Neural cell (in vitro differentiated cells): ENCODE results near the gene HHATL. TPM values are rescaled to one million over a fixed set of nuclear protein-coding genes. Genes with fewer than 3 reads are reported as not detected.

ENCODE experiments used
- H2AFZ ChIP-seq: fragments of 200-600, 300-800 bp; sonication (generic), shearing (Covaris generic); 2 replicates; pipeline ENCODE4 v1.6.0; 2014; ENCODE audit warnings: low read depth, mild to moderate bottlenecking, antibody characterized with exemption, low read length, moderate library complexity
- H3F3A ChIP-seq: fragments of 200-600 bp; shearing (Covaris generic); 2 replicates; pipeline ENCODE4 v1.6.1; 2016; ENCODE audit warnings: mild to moderate bottlenecking, moderate library complexity, mixed read lengths, antibody characterized with exemption, low read length; ENCODE audit not compliant: insufficient read depth, poor library complexity, severe bottlenecking
- H3K27ac ChIP-seq: fragments of 200-600, 300-800 bp; sonication (generic), shearing (Covaris generic); 2 replicates; pipeline ENCODE4 v1.5.1; 2014; ENCODE audit warnings: mild to moderate bottlenecking, low read length, moderate library complexity
- H3K27me3 ChIP-seq: fragments of 300-800, 200-600 bp; sonication (generic), shearing (Covaris generic); 2 replicates; pipeline ENCODE4 v1.6.0; 2014; ENCODE audit warnings: mild to moderate bottlenecking, low read depth, low read length, moderate library complexity; ENCODE audit not compliant: insufficient read depth
- H3K36me3 ChIP-seq: fragments of 300-800, 200-600 bp; sonication (generic), shearing (Covaris generic); 2 replicates; pipeline ENCODE4 v1.5.1; 2014; ENCODE audit warnings: mild to moderate bottlenecking, antibody characterized with exemption, low read length, moderate library complexity; ENCODE audit not compliant: insufficient read depth
- H3K4me2 ChIP-seq: fragments of 300-800, 200-600 bp; sonication (generic), shearing (Covaris generic); 2 replicates; pipeline ENCODE4 v1.6.0; 2014; ENCODE audit warnings: mild to moderate bottlenecking, low read length
- H3K4me3 ChIP-seq: fragments of 300-800, 200-600 bp; sonication (generic), shearing (Covaris generic); 2 replicates; pipeline ENCODE4 v1.5.1; 2014; ENCODE audit warnings: mild to moderate bottlenecking, low read length, moderate library complexity
- H3K79me2 ChIP-seq: fragments of 200-600 bp; shearing (Covaris generic); replicated peaks from 2 replicates; pipeline ENCODE4 v1.6.0; 2014; ENCODE audit warnings: mild to moderate bottlenecking, low read length, moderate library complexity; ENCODE audit not compliant: insufficient read depth
- H3K9ac ChIP-seq: fragments of 300-800, 200-600 bp; sonication (generic), shearing (Covaris generic); 2 replicates; pipeline ENCODE4 v1.6.1; 2016; ENCODE audit warnings: mild to moderate bottlenecking, low read length, mixed read lengths
- H3K9me2 ChIP-seq: fragments of 200-600 bp; shearing (Covaris generic); 2 replicates; pipeline ENCODE4 v1.6.1; 2016; ENCODE audit warnings: mild to moderate bottlenecking, low read length, mixed read lengths; ENCODE audit not compliant: insufficient read depth
- H3K9me3 ChIP-seq: fragments of 200-600, 300-800 bp; sonication (generic), shearing (Covaris generic); 2 replicates; pipeline ENCODE4 v1.6.1; 2016; ENCODE audit warnings: mild to moderate bottlenecking, mixed run types, low read length, moderate library complexity, mixed read lengths
- H4K20me1 ChIP-seq: fragments of 200-600 bp; shearing (Covaris generic); 2 replicates; pipeline ENCODE4 v1.6.1; 2016; ENCODE audit warnings: mild to moderate bottlenecking, mixed run types; ENCODE audit not compliant: insufficient read depth
- CTCF ChIP-seq: fragments of 450-650 bp; IDR thresholded peaks from 2 replicates; pipeline ENCODE4 v1.5.1; 2014; ENCODE audit warnings: antibody characterized with exemption, mild to moderate bottlenecking, moderate library complexity; ENCODE audit not compliant: poor library complexity, severe bottlenecking
- EP300 ChIP-seq: fragments of 450-650 bp; conservative IDR thresholded peaks from 2 replicates; pipeline ENCODE4 v1.6.1; 2014; ENCODE audit warnings: antibody characterized with exemption, mild to moderate bottlenecking, moderate library complexity; ENCODE audit not compliant: poor library complexity, severe bottlenecking
- EZH2 ChIP-seq: fragments of 200-600, 300-800 bp; shearing (Covaris generic), sonication (generic); IDR thresholded peaks from 2 replicates; pipeline ENCODE4 v1.6.1; 2014; ENCODE audit warnings: antibody characterized with exemption, low read length, borderline replicate concordance, mild to moderate bottlenecking; ENCODE audit not compliant: insufficient read depth, poor library complexity, severe bottlenecking
- MXI1 ChIP-seq: fragments of 450-650 bp; conservative IDR thresholded peaks from 2 replicates; pipeline ENCODE4 v1.6.1; 2014; ENCODE audit warnings: antibody characterized with exemption, mild to moderate bottlenecking; ENCODE audit not compliant: poor library complexity, severe bottlenecking
- POLR2AphosphoS5 ChIP-seq: IDR thresholded peaks from 2 replicates; pipeline ENCODE4 v1.6.1; 2012
- REST ChIP-seq: IDR thresholded peaks from 2 replicates; pipeline ENCODE4 v1.6.1; 2012; ENCODE audit warnings: borderline replicate concordance
- SMC3 ChIP-seq: fragments of 450-650 bp; conservative IDR thresholded peaks from 2 replicates; pipeline ENCODE4 v1.6.1; 2014; ENCODE audit warnings: antibody characterized with exemption, mild to moderate bottlenecking, moderate library complexity; ENCODE audit not compliant: poor library complexity
- TAF1 ChIP-seq: IDR thresholded peaks from 2 replicates; pipeline ENCODE4 v1.6.1; 2012; ENCODE audit warnings: low read depth
- polyA plus RNA-seq: library from polyadenylated mRNA; depleted of rRNA; stranded (reverse); fragments of >200 nt; gene quantifications from 2 replicates; pipeline ENCODE4 v1.2.3, GENCODE V29; 2014

HHATL gene
- polyA plus RNA-seq, 1 donor from 2014 or later: not detected

GRCh38 chr3:42701371-42702065 lies 1.1 kb downstream of the HHATL start:
- no peaks in the 10 kb centered on the region for H4K20me1 ChIP-seq
- H2AFZ ChIP-seq: no peak overlapping the region
- H3K36me3 ChIP-seq: no peaks in the 10 kb centered on the region
- H3K79me2 ChIP-seq: no peaks in the 10 kb centered on the region
- no peak overlapping the region for H3K4me3 ChIP-seq
- no peaks in the 10 kb centered on the region for H3K9me2 ChIP-seq
- H3K4me2 ChIP-seq: no peak overlapping the region
- TF ChIP-seq REST (peak; percentile 47), EZH2 (no peak)
- no peak overlapping the region for H3K27ac ChIP-seq
- no peaks in the 10 kb centered on the region for H3F3A ChIP-seq
- no peaks in the 10 kb centered on the region for H3K27me3 ChIP-seq
- no peak overlapping the region for H3K9ac ChIP-seq
- no peaks in the 10 kb centered on the region for H3K9me3 ChIP-seq

- Histone ChIP-seq H3K9me3 (no peaks in the 10 kb centered on the region), H3K27ac (no peak overlapping the region), H3K27me3 (no peaks in the 10 kb centered on the region), H4K20me1 (no peaks in the 10 kb centered on the region), H2AFZ (no peak overlapping the region), H3K36me3 (no peaks in the 10 kb centered on the region), H3K79me2 (no peaks in the 10 kb centered on the region), H3K4me2 (no peak overlapping the region), H3K9me2 (no peaks in the 10 kb centered on the region), H3K9ac (no peak overlapping the region), H3K4me3 (no peak overlapping the region), H3F3A (no peaks in the 10 kb centered on the region)
- TF ChIP-seq REST (no peak), TAF1 (no peak), MXI1 (no peak), SMC3 (no peak), EZH2 (no peak), EP300 (no peak), POLR2AphosphoS5 (no peak), CTCF (no peak)
Observed at GRCh38 chr3:42700366-42701288, 2.0 kb downstream of the HHATL start.
